GF-D8 (cell line): ENCODE results near the gene NRG3.

Source experiments
- DNase-seq: peaks from one replicate; lab custom pipeline; 2025; lab: John Stamatoyannopoulos, UW

NRG3 gene

DNA sequence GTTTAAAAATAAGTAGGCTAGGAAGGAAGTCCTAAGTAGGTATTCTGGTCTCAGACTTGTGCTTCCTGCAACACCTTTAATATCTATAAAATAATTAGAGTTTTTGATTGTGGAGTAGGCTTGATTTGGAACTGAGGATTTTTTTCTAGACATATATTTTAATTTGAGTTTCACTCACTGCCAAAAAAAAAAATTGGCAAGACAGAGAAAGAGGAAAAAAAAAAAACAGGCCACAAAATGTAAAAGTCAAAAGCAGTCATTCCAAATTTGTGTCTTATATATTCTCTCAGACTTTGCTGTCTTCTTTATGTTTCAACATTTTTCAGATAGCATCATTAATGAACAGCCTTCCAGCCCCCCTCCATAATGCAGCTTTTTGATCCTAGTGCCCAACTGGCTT, 346.1 kb downstream of the NRG3 start:
- DNase-seq = no peak

DNA sequence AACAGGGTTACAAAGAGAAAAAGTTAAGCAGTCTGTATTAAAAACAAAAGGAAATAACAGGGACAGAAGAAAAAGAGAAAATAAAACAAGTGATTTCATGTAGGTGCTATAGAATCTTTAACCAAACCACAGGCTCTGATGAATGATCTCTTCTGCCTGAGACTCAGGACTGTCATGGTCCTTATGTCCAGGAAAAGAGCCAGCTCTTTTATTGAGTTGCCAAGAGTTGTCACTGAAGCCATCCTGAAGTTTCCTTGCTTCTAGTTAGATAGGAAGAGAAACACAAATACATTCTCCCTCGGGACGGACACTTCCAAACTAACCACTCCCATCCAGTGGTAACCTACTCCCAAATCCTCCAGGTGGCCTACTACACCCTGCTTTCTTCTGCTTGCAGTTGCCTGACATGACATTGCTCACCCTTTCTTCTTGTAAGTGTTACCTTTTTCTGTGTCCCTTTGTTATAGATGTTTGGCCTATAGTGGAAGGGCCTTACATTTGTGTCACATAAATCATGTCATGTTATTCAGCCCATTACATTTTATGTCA, 346.7 kb downstream of the NRG3 start:
- no peak for DNase-seq

DNA sequence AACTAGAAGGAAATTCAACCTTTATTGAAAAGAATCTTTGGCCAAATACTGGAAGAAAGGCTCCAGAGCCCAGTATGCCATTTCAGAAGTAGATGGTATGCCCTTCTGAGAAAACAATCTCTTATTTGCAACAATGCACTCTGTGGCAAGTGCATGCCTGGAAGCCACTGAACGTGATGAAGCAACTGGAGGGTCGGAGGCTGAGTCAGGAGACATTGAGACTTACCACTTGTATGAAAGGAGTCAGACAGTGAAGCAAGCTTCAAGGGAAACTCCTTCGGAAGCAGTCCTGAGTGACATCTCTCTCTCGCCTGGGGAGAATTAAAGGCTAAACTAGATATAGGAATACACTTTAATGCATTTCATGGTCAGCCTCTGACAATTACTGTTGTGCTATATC, 353.7 kb downstream of the NRG3 start:
- DNase-seq = no peak

DNA sequence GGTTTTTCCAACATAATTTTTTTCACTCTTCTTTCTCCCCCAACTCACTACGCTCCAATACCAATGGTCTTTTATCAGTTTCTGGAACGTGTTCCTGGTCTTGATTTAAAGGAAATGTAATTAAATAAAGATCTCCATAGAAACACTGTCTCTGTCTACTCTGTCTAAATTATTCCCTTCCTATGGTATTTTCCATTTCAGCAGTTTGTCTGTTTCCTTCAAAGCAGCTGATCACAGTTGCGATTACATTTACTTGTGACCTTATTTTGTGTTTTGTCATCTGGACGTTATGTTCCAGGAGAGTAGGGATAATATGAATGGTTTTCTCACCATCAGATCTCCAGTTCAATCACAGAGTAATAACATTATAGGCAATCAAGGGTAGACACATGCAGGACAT, 359.2 kb downstream of the NRG3 start:
- no peak for DNase-seq

DNA sequence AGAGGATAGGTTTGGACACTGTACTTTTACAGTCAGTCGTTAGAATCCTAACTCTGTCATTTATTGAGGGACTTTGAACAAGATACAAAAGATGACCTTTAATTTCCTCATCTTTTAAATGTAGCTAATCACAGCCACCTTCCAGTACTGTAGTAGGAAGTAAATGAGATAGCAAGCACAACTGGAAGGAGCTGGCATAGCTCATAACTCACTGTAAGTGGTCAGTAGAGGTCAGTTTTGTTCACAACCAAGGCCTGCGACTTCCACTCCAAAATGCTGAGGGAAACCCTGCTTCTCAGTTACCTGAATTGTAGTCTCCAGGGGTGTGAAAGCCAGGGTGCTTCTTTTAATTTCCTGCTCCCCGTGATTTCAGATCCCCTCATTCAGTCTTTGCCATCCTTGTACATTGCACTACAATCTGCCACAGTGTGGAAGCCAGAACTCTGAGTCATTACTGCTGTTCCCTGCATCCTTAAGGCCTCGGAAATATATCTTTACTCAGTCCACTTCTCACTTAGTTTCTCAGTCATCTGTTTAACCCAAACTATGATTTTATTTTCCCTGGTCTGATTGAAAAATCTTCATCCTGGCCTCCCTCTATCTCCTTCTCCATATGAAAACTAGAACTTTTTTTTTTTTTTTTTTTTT, 361.2 kb downstream of the NRG3 start:
- no peak for DNase-seq

DNA sequence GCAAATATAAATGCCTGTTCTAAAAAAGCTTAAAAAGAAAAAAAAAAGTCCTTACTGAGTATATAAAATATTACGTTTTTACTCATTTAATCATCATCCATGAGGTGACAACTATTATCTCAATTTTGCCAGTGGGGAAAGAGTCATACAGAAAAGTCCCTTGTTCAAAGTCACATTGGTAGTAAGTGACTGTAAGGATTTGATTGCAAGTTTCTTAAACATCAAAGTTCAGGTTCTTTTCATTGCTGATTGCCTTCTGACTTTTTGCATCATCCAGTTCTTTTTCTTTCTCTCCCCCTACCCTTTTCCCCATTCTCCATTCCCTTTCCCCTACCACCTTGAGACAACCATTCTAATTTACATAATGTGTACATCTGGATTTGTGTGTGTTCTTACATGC, 363.3 kb downstream of the NRG3 start:
- DNase-seq = no peak

DNA sequence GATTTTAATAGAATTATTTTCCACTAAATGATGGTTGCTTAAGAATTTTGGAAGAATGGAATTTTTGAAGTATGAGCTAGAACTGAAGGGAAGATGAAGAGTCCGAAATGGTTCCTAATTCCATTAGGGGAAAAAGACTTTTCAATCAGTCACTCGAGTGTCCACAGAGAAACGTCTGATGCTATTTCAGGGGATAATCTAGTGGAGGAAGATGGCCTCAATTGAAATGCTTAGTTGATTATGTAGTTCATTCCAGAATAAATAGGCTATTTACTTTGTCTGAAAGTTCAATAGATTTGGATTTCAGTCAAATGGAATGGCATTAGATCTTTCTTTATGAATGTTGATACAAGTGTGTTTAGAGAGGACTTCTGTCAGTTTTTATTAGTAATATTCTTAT, 365.4 kb downstream of the NRG3 start:
- DNase-seq = no peak

DNA sequence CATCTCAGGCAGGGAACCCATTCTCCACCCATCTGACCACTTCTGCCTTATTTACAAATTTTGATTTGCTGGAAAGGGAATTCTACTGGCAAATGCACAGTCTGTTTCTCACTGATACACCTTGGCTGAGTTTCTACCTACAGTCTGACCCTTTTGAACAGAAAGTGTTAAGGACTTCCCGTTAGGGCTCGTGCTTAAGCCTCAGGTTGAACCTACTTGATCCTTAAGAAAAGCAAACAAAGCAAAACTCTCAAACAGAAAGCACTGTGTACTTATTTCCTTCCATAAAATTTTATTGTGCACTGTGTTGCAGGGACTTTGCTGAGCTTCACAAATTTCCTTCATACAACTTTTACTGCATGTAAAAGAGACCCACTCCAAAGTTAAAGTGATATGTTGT, 367.8 kb downstream of the NRG3 start:
- no peak for DNase-seq

DNA sequence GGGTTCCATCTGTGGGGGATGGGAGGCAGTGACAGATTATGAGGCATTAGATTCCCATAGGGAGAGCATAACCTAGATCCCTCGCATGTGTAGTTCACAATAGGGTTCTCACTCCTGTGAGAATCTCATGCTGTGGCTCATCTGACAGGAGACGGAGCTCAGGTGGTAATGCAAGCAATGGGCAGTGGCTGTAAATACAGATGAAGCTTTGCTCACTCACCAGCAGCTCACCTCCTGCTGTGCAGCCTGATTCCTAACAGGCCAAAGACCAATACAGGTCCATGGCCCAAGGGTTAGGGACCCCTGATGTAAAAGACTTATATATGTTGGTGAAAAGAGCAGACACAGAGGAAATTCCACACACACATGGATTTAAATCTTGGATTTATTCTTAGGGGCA, 370.2 kb downstream of the NRG3 start:
- no peak for DNase-seq

DNA sequence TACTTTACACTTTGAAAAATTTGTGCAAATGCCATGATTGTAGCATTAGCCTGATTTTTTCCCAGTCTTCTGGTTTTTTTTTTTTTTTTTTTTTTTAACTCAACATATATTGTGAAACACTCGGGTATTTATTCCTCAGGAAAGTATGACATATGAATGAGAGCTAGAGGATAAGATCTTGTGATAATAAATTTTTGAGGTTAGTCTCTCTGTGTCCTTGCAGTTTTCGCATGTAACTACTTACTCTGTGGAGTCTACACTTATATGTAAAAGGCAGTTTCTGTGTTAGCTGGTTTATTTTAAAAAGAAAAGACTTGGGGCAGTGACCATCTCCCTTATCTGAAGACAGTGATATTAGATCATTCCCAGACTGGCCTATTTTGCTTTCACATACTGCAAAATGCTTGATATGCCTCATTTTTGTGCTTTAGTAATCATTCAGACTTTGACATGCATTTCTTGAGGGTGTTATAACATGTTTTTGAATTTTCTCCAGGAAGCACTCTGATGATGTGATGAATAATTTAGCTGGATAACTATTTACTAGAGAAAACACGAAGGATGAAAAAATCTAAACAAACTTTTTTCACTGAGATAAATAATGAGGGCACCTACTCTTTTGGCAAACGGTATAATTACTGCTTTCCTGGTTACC, 371.0 kb downstream of the NRG3 start:
- DNase-seq = no peak

DNA sequence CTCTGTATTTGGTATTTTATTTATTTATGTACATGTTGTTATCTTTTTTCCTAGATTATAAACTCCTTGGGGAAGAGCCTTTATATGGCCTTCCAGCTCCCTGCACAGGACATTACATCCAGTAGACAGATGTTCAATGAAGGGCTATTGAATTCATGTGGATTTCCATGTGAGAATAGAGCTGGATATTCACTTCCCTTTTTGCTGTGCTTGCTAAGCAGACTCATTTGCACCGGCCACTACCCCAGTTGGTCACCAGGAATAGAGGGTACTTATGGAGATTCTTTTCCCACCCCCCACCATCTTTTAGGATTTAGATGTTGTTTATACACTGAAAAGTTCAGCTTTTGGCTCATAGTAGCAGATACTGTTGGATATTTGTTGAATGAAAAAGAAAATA, 374.1 kb downstream of the NRG3 start:
- DNase-seq = no peak

DNA sequence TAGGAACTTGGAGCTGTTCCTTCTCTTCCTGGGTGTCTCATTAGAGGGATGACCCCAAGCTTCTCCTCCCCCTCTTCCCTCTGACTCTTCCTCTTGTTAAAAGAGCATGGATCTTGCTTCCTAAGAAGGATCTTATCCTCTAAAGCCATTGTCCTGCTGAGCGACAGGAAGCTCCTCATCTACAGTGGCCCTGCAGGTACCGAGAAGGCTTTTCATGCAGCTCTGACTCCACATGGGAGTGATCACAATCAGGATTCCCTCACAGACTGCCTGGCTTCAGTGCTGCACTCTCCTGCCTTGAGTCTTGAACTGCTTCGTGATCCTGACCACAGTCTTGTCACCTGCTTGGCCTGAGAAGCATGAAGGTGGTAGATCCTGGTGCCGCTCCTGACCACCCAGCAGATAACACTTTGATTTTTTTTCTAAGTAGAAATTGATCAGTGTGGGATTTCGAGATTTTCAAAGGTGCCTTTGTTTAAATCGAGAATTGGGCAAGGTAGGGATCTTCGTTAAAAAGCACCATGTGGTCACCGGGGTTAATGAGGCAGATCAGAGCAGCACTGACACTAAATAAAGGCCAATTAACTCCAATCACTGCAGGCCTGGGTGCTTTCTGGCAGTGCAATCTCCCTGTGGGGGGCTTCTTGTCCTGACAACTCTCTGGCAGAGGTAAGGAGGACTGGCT, 376.4 kb downstream of the NRG3 start:
- DNase-seq = no peak

DNA sequence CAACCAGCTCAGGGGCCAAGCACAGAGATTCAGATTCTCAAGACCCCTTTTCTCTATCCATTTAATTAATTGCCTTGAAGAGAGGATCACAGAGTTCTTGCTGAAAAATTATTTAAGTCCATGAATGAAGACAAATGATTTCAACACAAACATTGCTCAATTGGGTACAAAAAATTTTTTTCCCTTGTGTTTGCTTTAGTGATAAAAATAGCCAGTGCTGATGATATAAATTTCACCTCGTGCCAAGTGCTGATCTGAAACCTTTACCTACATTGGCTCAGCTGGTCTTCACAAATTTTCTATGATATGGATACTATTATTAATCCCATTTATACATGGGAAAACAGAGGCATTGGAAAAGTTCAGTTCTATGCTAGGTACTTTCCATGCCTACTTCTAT, 377.1 kb downstream of the NRG3 start:
- DNase-seq = no peak

DNA sequence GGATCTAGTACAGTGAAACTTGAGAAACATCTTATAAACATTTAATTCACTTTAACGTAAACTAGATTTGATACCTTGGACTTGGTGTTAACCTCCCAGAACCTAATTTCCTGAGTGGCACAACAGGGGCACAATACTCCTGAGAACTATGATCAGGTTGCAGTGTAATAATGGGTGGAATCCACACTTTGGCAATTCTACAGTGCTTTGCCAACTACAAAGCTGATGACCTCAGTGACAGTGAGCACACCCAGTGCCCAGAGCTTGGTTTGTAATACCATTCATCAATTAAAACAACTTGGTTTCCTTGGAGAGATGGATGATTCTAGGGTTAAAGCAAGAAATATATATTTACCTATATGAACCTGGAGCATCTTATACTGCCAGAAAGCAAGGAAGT, 379.2 kb downstream of the NRG3 start:
- no peak for DNase-seq

DNA sequence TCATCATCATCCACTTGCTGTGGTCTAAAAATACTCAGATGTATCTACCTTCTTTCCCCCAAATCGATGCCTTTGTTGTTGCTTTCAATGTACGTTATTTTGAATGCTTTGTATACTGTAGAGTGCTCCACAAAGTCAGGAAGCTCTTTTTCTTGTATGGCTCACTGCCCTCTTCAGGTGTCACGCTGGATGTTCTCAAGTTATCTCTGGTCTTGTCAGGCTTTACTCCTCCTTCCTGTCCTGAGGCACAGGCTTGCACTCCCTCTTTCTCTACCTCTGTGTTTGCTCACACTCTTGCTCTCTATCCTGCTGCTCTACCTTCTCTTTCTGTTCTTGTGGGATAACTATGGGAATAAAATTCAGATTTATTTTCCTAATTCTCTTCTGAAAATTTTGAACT, 381.3 kb downstream of the NRG3 start:
- no peak for DNase-seq

DNA sequence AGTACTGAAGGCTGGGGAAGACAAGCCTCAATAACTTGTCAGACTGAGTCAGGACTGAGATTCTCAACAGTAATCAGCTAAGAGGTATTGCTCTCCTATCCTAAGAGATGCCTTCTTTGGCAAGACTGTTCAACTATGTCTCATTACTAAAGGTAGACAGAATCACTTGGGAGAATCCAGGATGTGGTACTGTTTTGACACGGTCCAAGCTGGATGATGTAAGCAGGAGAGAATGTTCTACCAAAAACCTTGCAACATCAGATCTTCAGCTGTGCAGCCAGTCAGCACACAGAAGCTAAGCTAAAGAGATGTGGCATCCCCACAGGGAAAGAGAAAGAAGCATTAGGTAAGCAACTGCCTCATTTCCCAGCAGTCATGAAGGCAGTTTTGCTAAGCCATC, 391.4 kb downstream of the NRG3 start:
- DNase-seq = no peak

DNA sequence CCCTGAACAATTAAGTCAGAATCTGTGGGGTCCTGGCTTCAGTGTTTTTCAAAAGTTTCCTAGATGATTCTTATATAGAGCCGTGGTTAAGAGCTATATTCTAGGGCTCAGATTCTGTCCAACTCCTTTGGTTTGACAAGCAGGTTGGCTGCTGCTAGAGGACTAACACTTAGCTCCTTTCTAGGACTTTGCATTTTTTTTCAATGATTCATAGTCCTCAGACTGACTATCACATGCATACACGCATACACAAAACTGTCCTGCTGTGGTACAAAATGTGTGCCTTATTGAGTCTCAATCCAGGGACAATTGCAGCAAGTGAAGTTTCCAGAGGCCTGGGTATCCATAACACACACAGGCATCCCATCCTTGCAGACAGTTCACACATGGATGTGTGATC, 392.0 kb downstream of the NRG3 start:
- no peak for DNase-seq

DNA sequence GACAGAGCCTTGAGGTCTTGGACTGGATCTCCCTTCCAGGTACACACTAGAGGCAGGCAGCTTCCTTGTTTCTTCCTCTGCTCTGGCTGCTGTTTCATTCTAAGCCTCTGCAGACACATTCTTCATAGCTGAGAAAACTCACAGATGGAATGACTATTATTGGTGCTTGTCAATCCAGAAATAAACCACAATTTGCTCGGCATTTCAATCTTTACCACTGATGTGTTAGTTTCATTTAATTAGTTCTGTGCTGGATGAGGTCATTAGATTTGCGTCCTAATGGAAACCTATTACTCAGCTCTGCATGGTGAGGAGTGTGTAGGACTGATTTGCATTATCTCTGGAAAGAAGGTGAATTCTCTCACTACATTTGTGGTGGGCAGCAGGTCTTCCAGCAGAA, 392.5 kb downstream of the NRG3 start:
- no peak for DNase-seq

DNA sequence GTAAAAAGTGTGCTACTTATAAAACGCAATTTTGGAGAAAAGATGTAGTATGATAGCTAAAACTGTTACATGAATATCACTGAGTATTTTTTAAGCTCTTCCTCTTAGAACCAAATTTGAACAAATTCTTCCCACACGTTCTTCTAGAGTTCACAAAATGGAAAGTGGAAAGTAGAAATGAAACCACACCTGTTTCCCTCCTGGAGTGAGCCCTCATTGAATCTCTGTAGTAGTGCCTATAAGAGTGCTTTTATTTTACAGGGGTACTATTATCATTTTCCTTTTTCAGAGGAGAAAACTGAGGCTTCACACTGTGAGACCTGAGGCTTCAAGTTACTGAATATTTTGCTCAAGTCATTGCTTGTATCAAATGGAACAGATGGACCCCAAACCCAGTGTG, 393.0 kb downstream of the NRG3 start:
- no peak for DNase-seq

DNA sequence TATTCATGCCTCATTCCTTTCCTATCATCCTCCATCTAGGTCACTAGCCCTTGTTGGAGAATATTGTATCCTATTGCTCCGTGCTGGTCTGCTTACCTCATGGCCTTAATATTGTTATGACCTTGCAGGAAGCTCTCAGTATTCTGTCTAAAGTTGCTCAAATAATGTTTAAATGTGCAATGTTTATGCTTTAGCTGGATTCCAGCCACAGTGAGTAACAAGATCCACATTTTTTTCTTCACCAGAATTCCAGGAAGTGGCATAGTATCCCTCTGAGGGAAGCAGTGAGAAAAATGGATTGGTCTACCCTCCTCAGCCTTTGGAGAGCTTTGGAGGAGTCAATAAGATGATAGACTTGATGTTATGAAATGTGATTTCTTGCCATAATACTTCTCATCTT, 402.6 kb downstream of the NRG3 start:
- DNase-seq = no peak

DNA sequence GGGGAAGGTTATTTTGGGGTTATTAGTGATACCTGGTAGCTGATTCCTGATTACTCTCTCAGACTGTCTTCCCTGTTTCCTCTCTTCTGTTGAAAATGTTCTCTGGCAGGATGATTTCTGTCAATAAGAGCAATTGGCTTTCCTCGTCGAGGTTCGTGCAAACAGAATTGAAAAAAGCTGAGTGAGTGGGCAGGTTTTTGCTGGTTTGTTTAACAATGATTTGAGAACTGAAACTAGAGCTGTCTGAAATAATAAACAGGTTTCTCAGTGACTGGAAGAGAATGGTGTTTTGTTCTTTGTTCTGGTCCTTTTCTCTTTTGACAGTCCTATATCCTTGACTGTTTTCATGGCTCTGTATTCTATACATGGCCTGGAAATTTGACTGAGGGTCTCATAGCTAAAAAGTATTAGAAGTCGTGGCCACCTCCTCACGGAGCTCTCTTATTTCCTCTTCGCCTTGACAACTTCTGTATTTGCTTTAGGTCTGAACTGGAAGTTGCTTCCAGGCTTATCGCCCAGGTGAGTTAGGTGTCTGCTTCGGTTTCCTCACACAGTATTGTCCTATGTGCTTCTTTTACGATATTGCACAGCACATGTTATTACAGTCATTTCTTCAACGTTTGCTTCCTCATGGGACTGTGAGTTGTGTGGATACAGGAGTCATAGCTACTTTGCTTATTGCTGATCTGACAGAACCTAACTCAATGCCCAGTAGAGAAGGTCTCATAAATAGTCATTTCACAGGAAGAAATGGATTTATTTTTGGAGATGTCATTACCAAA, 403.6 kb downstream of the NRG3 start:
- no peak for DNase-seq

DNA sequence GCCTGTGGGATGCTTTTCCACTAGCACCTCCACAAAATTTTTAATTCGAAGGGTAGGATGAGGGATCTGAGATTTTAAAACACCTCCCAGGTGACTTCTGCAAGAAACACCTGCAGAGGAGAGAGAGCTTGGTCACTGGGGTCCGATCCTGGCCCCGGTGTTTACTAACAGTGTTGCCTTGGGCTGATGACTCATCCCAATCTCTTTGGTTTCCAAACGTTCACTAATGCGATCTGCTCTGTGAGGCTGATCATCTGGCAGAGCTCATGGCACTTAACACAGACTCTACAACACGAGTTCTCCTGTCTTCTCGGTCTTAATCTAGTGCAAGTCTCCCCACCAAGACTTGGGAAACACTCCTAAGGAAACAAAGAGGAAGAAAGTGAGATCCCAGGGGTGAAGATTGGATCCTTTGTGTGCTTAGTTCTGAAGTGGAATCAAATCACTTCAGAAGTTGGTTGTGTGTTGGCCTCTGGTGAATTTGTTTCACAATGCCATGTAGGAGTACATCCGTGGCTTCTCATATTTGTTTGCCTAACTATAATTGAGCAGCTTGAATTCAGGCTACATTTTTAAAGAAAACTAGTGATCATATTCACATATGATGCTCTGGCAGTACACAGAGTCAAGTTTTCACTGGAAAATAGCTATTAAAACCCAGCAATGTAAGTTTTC, 407.9 kb downstream of the NRG3 start:
- DNase-seq = no peak
